GM12878 (cell line): Measurements from ENCODE around the gene PDLIM4. TPM values are rescaled to one million over a fixed set of nuclear protein-coding genes. Genes with fewer than 3 reads are reported as not detected.

Experiments
- ATAC-seq: fragments of 200-7000 bp; cut with Tn5 transposase; 3 replicates; pipeline ENCODE4 v1.9.1; 2020; ENCODE audit warnings: mild to moderate bottlenecking, moderate library complexity
- BruUV-seq: library from RNA; stranded (reverse); fragments of 400-500 nt; replicated peaks from 2 replicates; lab custom pipeline; 2021; lab: Mats Ljungman, UMichigan
- CTCF ChIA-PET: fragments of 300-600 bp; sonication (Branson Sonifier 250); formaldehyde crosslinking; extraction: SDS; loops from one replicate; lab custom pipeline; 2021; ENCODE audit warnings: inconsistent platforms; lab: Yijun Ruan, JAX
- POLR2A ChIA-PET: fragments of 350-600 bp; formaldehyde crosslinking; extraction: SDS; loops from one replicate; lab custom pipeline; 2021; ENCODE audit warnings: inconsistent platforms; lab: Charles Lee
- RAD21 ChIA-PET: fragments of 300-600 bp; sonication (Branson Sonifier 250); formaldehyde crosslinking; loops from one replicate; lab custom pipeline; 2023; ENCODE audit warnings: antibody characterized with exemption; ENCODE audit not compliant: unreplicated experiment; lab: Charles Lee
- SMC1A ChIA-PET: fragments of 300-600 bp; sonication (Branson Sonifier 250); formaldehyde crosslinking; loops from one replicate; lab custom pipeline; 2023; ENCODE audit not compliant: unreplicated experiment, uncharacterized antibody; lab: Charles Lee
- DNase-seq: peaks from one replicate; pipeline ENCODE4 v3.0.0-alpha.2; 2011; ENCODE audit warnings: low read depth, low spot score
- FAIRE-seq: peaks from 3 replicates; lab custom pipeline; 2011; peaks lifted over from hg19 to GRCh38; lab: Jason Lieb, UNC
- H2AFZ ChIP-seq: 2 replicates; pipeline ENCODE4 v1.6.0; 2011; ENCODE audit warnings: low read depth, low read length, control low read depth; ENCODE audit not compliant: control insufficient read depth
- H3K27ac ChIP-seq: 2 replicates; pipeline ENCODE4 v1.5.1; 2011; ENCODE audit warnings: control low read depth; ENCODE audit not compliant: control insufficient read depth, insufficient read depth
- H3K27me3 ChIP-seq, 2 experiments: replicated peaks in 1 of 2; 2 replicates each; pipeline versions ENCODE4 v1.6.0 to v1.6.1; 2011; ENCODE audit warnings: low read length in 1 of 2; ENCODE audit not compliant: control insufficient read depth in 2 of 2, insufficient read depth in 2 of 2
- H3K36me3 ChIP-seq, 2 experiments: 2 replicates each; pipeline ENCODE4 v1.5.1; 2011; ENCODE audit warnings: low read length in 1 of 2; ENCODE audit not compliant: control insufficient read depth in 2 of 2, insufficient read depth in 2 of 2
- H3K4me1 ChIP-seq: 2 replicates; pipeline ENCODE4 v1.6.1; 2011; ENCODE audit warnings: mild to moderate bottlenecking, low read length, moderate library complexity, mixed read lengths; ENCODE audit not compliant: control insufficient read depth, insufficient read depth
- H3K4me2 ChIP-seq: 2 replicates; pipeline ENCODE4 v1.6.0; 2011; ENCODE audit warnings: control low read depth; ENCODE audit not compliant: control insufficient read depth, insufficient read depth
- H3K4me3 ChIP-seq: fragments of 200-600 bp; sonication (generic); 2 replicates; pipeline ENCODE4 v1.5.1; 2016
- H3K79me2 ChIP-seq: 2 replicates; pipeline ENCODE4 v1.6.0; 2011; ENCODE audit warnings: low read length; ENCODE audit not compliant: control insufficient read depth, insufficient read depth
- H3K9ac ChIP-seq: 2 replicates; pipeline ENCODE4 v1.8.0; 2011; ENCODE audit warnings: low read length, control low read depth, mixed read lengths; ENCODE audit not compliant: control insufficient read depth, insufficient read depth
- H3K9me3 ChIP-seq: replicated peaks from 3 replicates; pipeline ENCODE4 v1.5.1; 2011; ENCODE audit warnings: mild to moderate bottlenecking, low read length; ENCODE audit not compliant: control insufficient read depth, insufficient read depth
- H4K20me1 ChIP-seq: 2 replicates; pipeline ENCODE4 v1.6.0; 2011; ENCODE audit not compliant: control insufficient read depth, insufficient read depth
- BCL11A ChIP-seq: IDR thresholded peaks from 2 replicates; pipeline ENCODE4 v1.6.1; 2011; ENCODE audit warnings: low read depth, low read length
- CHD1 ChIP-seq: IDR thresholded peaks from 2 replicates; pipeline ENCODE4 v1.6.1; 2012; ENCODE audit warnings: low read depth, low read length, improper control_type of control experiment
- FOXM1 ChIP-seq: IDR thresholded peaks from 2 replicates; pipeline ENCODE4 v1.6.1; 2012; ENCODE audit warnings: low read depth, mild to moderate bottlenecking, inconsistent platforms, low read length, moderate library complexity
- IRF5 ChIP-seq: fragments of 450-650 bp; IDR thresholded peaks from 2 replicates; pipeline ENCODE4 v1.6.1; 2017; ENCODE audit warnings: borderline replicate concordance
- KAT2A ChIP-seq: conservative IDR thresholded peaks from 2 replicates; pipeline ENCODE4 v1.6.1; 2011; ENCODE audit warnings: low read depth, low read length; ENCODE audit not compliant: control insufficient read depth
- LARP7 ChIP-seq: fragments of 450-650 bp; IDR thresholded peaks from 2 replicates; pipeline ENCODE4 v1.6.1; 2017; ENCODE audit warnings: mild to moderate bottlenecking
- POLR2AphosphoS5 ChIP-seq: IDR thresholded peaks from 2 replicates; pipeline ENCODE4 v1.6.1; 2011; ENCODE audit warnings: mild to moderate bottlenecking, low read length, inconsistent platforms
- SKIL ChIP-seq: fragments of 450-650 bp; IDR thresholded peaks from 2 replicates; pipeline ENCODE4 v1.6.1; 2017; ENCODE audit warnings: mild to moderate bottlenecking, low read depth, inconsistent platforms; ENCODE audit not compliant: poor library complexity, severe bottlenecking
- SMAD1 ChIP-seq: fragments of 450-650 bp; IDR thresholded peaks from 2 replicates; pipeline ENCODE4 v1.6.1; 2018; ENCODE audit warnings: mild to moderate bottlenecking, low read depth; ENCODE audit not compliant: partially characterized antibody
- TARDBP ChIP-seq: IDR thresholded peaks from 2 replicates; pipeline ENCODE4 v1.6.1; 2016; ENCODE audit warnings: borderline replicate concordance
- TBL1XR1 ChIP-seq: IDR thresholded peaks from 2 replicates; pipeline ENCODE4 v1.6.1; 2012; ENCODE audit warnings: low read depth, low read length, improper control_type of control experiment
- ZBTB11 ChIP-seq: fragments of 450-650 bp; formaldehyde crosslinking; IDR thresholded peaks from 2 replicates; pipeline ENCODE4 v1.5.0; 2022; ENCODE audit warnings: mild to moderate bottlenecking, missing genetic modification characterization
- ZNF384 ChIP-seq: IDR thresholded peaks from 2 replicates; pipeline ENCODE4 v1.6.1; 2012; ENCODE audit warnings: low read depth, mild to moderate bottlenecking, low read length, improper control_type of control experiment, borderline replicate concordance
- WGBS: methylation state at CpG from one replicate; pipeline ENCODE4 v1.1.6; 2016; ENCODE audit warnings: low lambda C conversion rate; ENCODE audit not compliant: insufficient replicate concordance, insufficient coverage; ENCODE audit errors: missing lambda C conversion rate; 5-methylcytosine and 5-hydroxymethylcytosine counted together
- in situ Hi-C: fragments of 300-500 bp; cut with MboI; formaldehyde crosslinking; loops from 9 replicates; pipeline ENCODE4 v1.14.3; 2018; ENCODE audit warnings: mixed read lengths
- intact Hi-C: fragments of 100-400 bp; cut with micrococcal nuclease; formaldehyde crosslinking; loops from one replicate; pipeline ENCODE4 v1.14.2; 2022; ENCODE audit not compliant: unreplicated experiment
- polyA plus RNA-seq, 11 experiments: library from polyadenylated mRNA; depleted of rRNA in 4 of 11; unstranded in 6 of 11; stranded (reverse) in 5 of 11; fragments of >200 nt; fragmentation: Nextera tagmentation in 4 of 11; fragmentation: Illumina TruSeq in 1 of 11; extraction: Ambion mirVana in 4 of 11; extraction: Trizol in 1 of 11; gene quantifications; 1 replicate in 1 of 11; 2 replicates in 10 of 11; pipeline versions ENCODE4 v1.2.1 to v1.2.3, GENCODE V29; 2011 to 2016; ENCODE audit warnings: inconsistent platforms in 2 of 11, missing spikeins in 2 of 11, low read depth in 1 of 11
- total RNA-seq, 4 experiments: library from RNA; depleted of rRNA in 3 of 4; stranded (reverse); fragments of >200 nt in 3 of 4; fragmentation: Illumina TruSeq in 1 of 4; extraction: Trizol in 1 of 4; gene quantifications; 2 replicates each; pipeline versions ENCODE4 v1.2.1 to v1.2.3, GENCODE V29; 2013 to 2021

The PDLIM4 gene
- total and polyA plus RNA-seq, 10 of the 15 experiments (the other 5 are each of a cell fraction or from before 2014, with no cell fraction given), result 0.13 to 1.7 (median 0.39) TPM; not detected in 3

- H3K4me1 ChIP-seq, result no peaks in the 10 kb centered on the region
- H3K79me2 ChIP-seq, result no peaks in the 10 kb centered on the region
- H3K9ac ChIP-seq, result no peak overlapping the region
- no peak for DNase-seq
- H3K36me3 ChIP-seq, result no peaks in the 10 kb centered on the region
- H3K9me3 ChIP-seq, result peaks cover 3% of the 10 kb centered on the region
- CTCF ChIA-PET, result interaction anchor here (0.7 to 2.2 kb wide), 4 partner anchors 10 to 143 kb away, joined by 3 to 5 read pairs (median 4); no protein-coding TSS in a partner anchor
- H2AFZ ChIP-seq, result no peak overlapping the region
- intact Hi-C loops, result no loop called here
- no peaks in the 10 kb centered on the region for H4K20me1 ChIP-seq
- H3K27me3 ChIP-seq, result no peaks in the 10 kb centered on the region; a peak in 1 of 4 replicates
- RAD21 ChIA-PET, result interaction anchor here (0.7 kb wide), 1 partner anchor 48 kb away, joined by 4 read pairs; no protein-coding TSS in a partner anchor
- POLR2A ChIA-PET, result no interaction called here
- no peak for FAIRE-seq
- H3K4me3 ChIP-seq, result no peak overlapping the region
- H3K27ac ChIP-seq, result no peak overlapping the region
- WGBS, result 0% methylated on average over 3 of the region's 3 CpGs
- in situ Hi-C loops, result no loop called here
- no peak for TF ChIP-seq SMAD1
- no peak for TF ChIP-seq SKIL
- TF ChIP-seq CHD1, result no peak
- TF ChIP-seq KAT2A, result no peak
- TF ChIP-seq LARP7, result no peak
- no peak for TF ChIP-seq ZNF384
- no peak for TF ChIP-seq TARDBP
- TF ChIP-seq IRF5, result no peak
- TF ChIP-seq POLR2AphosphoS5, result no peak
- TF ChIP-seq TBL1XR1, result no peak
- TF ChIP-seq BCL11A, result no peak
- no peak for TF ChIP-seq FOXM1
- no peak for TF ChIP-seq ZBTB11 (CRISPR knock-in tag)
- TF ChIP-seq, all 136 proteins: peak for 0
- BruUV-seq, result no TSS peak
- ATAC-seq, result no peak
- SMC1A ChIA-PET, result interaction anchor here (1.4 kb wide), 1 partner anchor 8 kb away, joined by 4 read pairs; no protein-coding TSS in a partner anchor
- no peak overlapping the region for H3K4me2 ChIP-seq
Measured at GRCh38 chr5:132243366-132243977, 14.0 kb upstream of the PDLIM4 start.
